Mesodermal cell (in vitro differentiated cells): ENCODE measurements around the gene SMTN.

Experiments used
- H3K27ac ChIP-seq: 2 replicates; pipeline ENCODE4 v1.7.0; 2013; ENCODE audit warnings: mild to moderate bottlenecking, low read depth, low read length, moderate library complexity; ENCODE audit not compliant: severe bottlenecking
- H3K36me3 ChIP-seq: 2 replicates; pipeline ENCODE4 v1.7.1; 2013; ENCODE audit warnings: mild to moderate bottlenecking, low read length, moderate library complexity; ENCODE audit not compliant: control insufficient read depth, insufficient read depth
- H3K4me1 ChIP-seq: one replicate; pipeline ENCODE4 v1.7.1; 2013; ENCODE audit warnings: mild to moderate bottlenecking, low read length; ENCODE audit not compliant: insufficient read depth, control insufficient read depth, poor library complexity, severe bottlenecking
- H3K4me3 ChIP-seq: 2 replicates; pipeline ENCODE4 v1.7.0; 2013; ENCODE audit warnings: low read length, control low read depth, mild to moderate bottlenecking; ENCODE audit not compliant: insufficient read depth, poor library complexity, severe bottlenecking; ENCODE audit errors: extremely low read depth
- H3K9me3 ChIP-seq: 2 replicates; pipeline ENCODE4 v1.7.1; 2013; ENCODE audit warnings: mild to moderate bottlenecking, low read length, moderate library complexity; ENCODE audit not compliant: control insufficient read depth
- WGBS, 2 experiments: methylation state at CpG; one replicate each; pipeline ENCODE4 v1.1.5; 2013; ENCODE audit warnings: missing lambda C conversion rate in 2 of 2; ENCODE audit not compliant: insufficient coverage in 2 of 2; 5-methylcytosine and 5-hydroxymethylcytosine counted together

The SMTN gene

GRCh38 chr22:31142285-31142684 lies 61.2 kb downstream of the SMTN start:
- H3K4me1 ChIP-seq, result peaks cover 4% of the 10 kb centered on the region
- WGBS, 2 experiments, result 74 to 85% methylated on average over 2 to 3 of the region's 4 CpGs
- peaks cover 2% of the 10 kb centered on the region for H3K9me3 ChIP-seq
- H3K36me3 ChIP-seq, result no peaks in the 10 kb centered on the region
- no peak overlapping the region for H3K4me3 ChIP-seq
- no peak overlapping the region for H3K27ac ChIP-seq

GRCh38 chr22:31143038-31143437 lies 61.9 kb downstream of the SMTN start:
- Histone ChIP-seq H3K9me3 (peaks cover 8% of the 10 kb centered on the region), H3K36me3 (no peaks in the 10 kb centered on the region), H3K4me3 (no peak overlapping the region), H3K4me1 (peaks cover 4% of the 10 kb centered on the region), H3K27ac (no peak overlapping the region)
- WGBS, 2 experiments, result 97% methylated on average over 2 of the region's 3 CpGs

- H3K4me1 ChIP-seq, result peaks cover 4% of the 10 kb centered on the region
- WGBS, 2 experiments, result 92 to 94% methylated on average over 3 of the region's 3 CpGs
These were observed 62.4 kb downstream of the SMTN start for GRCh38 chr22:31143537-31143936.

GRCh38 chr22:31144223-31144622 lies 63.1 kb downstream of the SMTN start:
- no peaks in the 10 kb centered on the region for H3K36me3 ChIP-seq
- no peak overlapping the region for H3K4me3 ChIP-seq
- H3K4me1 ChIP-seq, result peaks cover 4% of the 10 kb centered on the region
- no peak overlapping the region for H3K27ac ChIP-seq
- peaks cover 8% of the 10 kb centered on the region for H3K9me3 ChIP-seq

More at GRCh38 chr22:31143537-31143936, 62.4 kb downstream of the SMTN start:
- no peak overlapping the region for H3K4me3 ChIP-seq
- H3K36me3 ChIP-seq, result no peaks in the 10 kb centered on the region
- H3K9me3 ChIP-seq, result peaks cover 8% of the 10 kb centered on the region
- no peak overlapping the region for H3K27ac ChIP-seq

GRCh38 chr22:31148488-31148887 lies 67.4 kb downstream of the SMTN start:
- H3K4me1 ChIP-seq, result no peaks in the 10 kb centered on the region
- peaks cover 8% of the 10 kb centered on the region for H3K9me3 ChIP-seq
- WGBS, 2 experiments, result no CpG with 5 or more reads among the region's 1 CpG
- no peak overlapping the region for H3K27ac ChIP-seq
- H3K36me3 ChIP-seq, result no peaks in the 10 kb centered on the region
- H3K4me3 ChIP-seq, result no peak overlapping the region

- H3K27ac ChIP-seq, result no peak overlapping the region
- H3K4me1 ChIP-seq, result no peaks in the 10 kb centered on the region
- H3K4me3 ChIP-seq, result no peak overlapping the region
- WGBS, 2 experiments, result 13 to 17% methylated on average over 4 to 5 of the region's 5 CpGs
- H3K9me3 ChIP-seq, result peaks cover 8% of the 10 kb centered on the region
- no peaks in the 10 kb centered on the region for H3K36me3 ChIP-seq
These were observed 68.0 kb downstream of the SMTN start for GRCh38 chr22:31148953-31149627.

GRCh38 chr22:31150615-31151014 lies 69.5 kb downstream of the SMTN start:
- H3K4me3 ChIP-seq, result no peak overlapping the region
- H3K36me3 ChIP-seq, result no peaks in the 10 kb centered on the region
- peaks cover 8% of the 10 kb centered on the region for H3K9me3 ChIP-seq
- 100% methylated on average over 1 of the region's 3 CpGs; no CpG with 5 or more reads in 1 of the 2 experiments for WGBS, 2 experiments
- H3K27ac ChIP-seq, result no peak overlapping the region
- H3K4me1 ChIP-seq, result no peaks in the 10 kb centered on the region

- Histone ChIP-seq H3K36me3 (no peaks in the 10 kb centered on the region), H3K4me3 (no peak overlapping the region), H3K27ac (no peak overlapping the region), H3K9me3 (peaks cover 8% of the 10 kb centered on the region), H3K4me1 (no peaks in the 10 kb centered on the region)
- 92% methylated on average over 2 of the region's 2 CpGs; no CpG with 5 or more reads in 1 of the 2 experiments for WGBS, 2 experiments
These were observed 70.8 kb downstream of the SMTN start for GRCh38 chr22:31151872-31152271.

- H3K4me3 ChIP-seq, result no peak overlapping the region
- H3K4me1 ChIP-seq, result no peaks in the 10 kb centered on the region
- 76 to 87% methylated on average over 3 of the region's 3 CpGs for WGBS, 2 experiments
- no peaks in the 10 kb centered on the region for H3K36me3 ChIP-seq
- H3K27ac ChIP-seq, result no peak overlapping the region
- no peaks in the 10 kb centered on the region for H3K9me3 ChIP-seq
These were observed 72.2 kb downstream of the SMTN start for GRCh38 chr22:31153357-31153756.
